ENCODE data around the gene ZNF385B. TPM values are rescaled to one million over a fixed set of nuclear protein-coding genes. Genes with fewer than 3 reads are reported as not detected.

Gene ZNF385B
- total RNA-seq, 1 experiment from 2014 or later = 9.3 TPM

- Histone ChIP-seq H3K27ac (ENCODE audit: low read depth, low read length) (no peak overlapping the region), H3K4me3 (replicated peaks in 1 of 2; ENCODE audit: low read depth in 1 of 2, low read length in 2 of 2) (no peak overlapping the region), H3K27me3 (ENCODE audit: insufficient read depth, low read length) (no peaks in the 10 kb centered on the region), H3K9ac (ENCODE audit: low read length) (no peak overlapping the region), H3K4me1 (ENCODE audit: control insufficient read depth in 1 of 2, insufficient read depth in 2 of 2, low read length in 2 of 2) (no peaks in the 10 kb centered on the region), H3K9me2 (ENCODE audit: insufficient read depth) (no peaks in the 10 kb centered on the region), H3K36me3 (ENCODE audit: control insufficient read depth in 1 of 2, insufficient read depth in 2 of 2, low read length in 2 of 2) (no peaks in the 10 kb centered on the region), H3K4me2 (ENCODE audit: low read length) (no peak overlapping the region), H4K20me1 (ENCODE audit: insufficient read depth) (no peaks in the 10 kb centered on the region), H3K79me2 (ENCODE audit: insufficient read depth, low read length) (no peaks in the 10 kb centered on the region), H3K9me3 (ENCODE audit: control insufficient read depth in 1 of 2, insufficient read depth in 1 of 2, low read depth in 1 of 2, low read length in 2 of 2) (no peaks in the 10 kb centered on the region), H2AFZ (ENCODE audit: low read depth, low read length, poor library complexity, severe bottlenecking) (no peak overlapping the region)
- ChIA-PET RAD21 (ENCODE audit: low non-redundant PET in 1 of 2, low total read pairs in 2 of 2, uncharacterized antibody in 2 of 2, unreplicated experiment in 2 of 2) (no interaction called here), POLR2A (no interaction called here), CTCF (no interaction called here)
- no TSS peak for BruUV-seq (replicated peaks)
- intact Hi-C loops (cut with micrococcal nuclease) = no loop called here
- no peak for DNase-seq (ENCODE audit: low read depth, low spot score)
- TF ChIP-seq SRF (IDR thresholded peaks at IDR 0.05; ENCODE audit: low read depth) = no peak
- TF ChIP-seq, protein P1, sequence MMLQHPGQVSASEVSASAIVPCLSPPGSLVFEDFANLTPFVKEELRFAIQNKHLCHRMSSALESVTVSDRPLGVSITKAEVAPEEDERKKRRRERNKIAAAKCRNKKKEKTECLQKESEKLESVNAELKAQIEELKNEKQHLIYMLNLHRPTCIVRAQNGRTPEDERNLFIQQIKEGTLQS (IDR thresholded peaks at IDR 0.05) = no peak
- no peak for TF ChIP-seq POLR2AphosphoS5 (IDR thresholded peaks at IDR 0.05; ENCODE audit: low read depth, low read length)
- TF ChIP-seq SP1 (IDR thresholded peaks at IDR 0.05; ENCODE audit: low read depth) = no peak
- ATAC-seq = no peak
These were observed 248.7 kb downstream of the ZNF385B start for GRCh38 chr2:179612591-179613298.

GRCh38 chr2:179612108-179612507, 249.3 kb downstream of the ZNF385B start:
- Histone ChIP-seq H3K27ac (ENCODE audit: low read depth, low read length) (no peak overlapping the region), H3K4me1 (ENCODE audit: control insufficient read depth in 1 of 2, insufficient read depth in 2 of 2, low read length in 2 of 2) (no peaks in the 10 kb centered on the region), H3K79me2 (ENCODE audit: insufficient read depth, low read length) (no peaks in the 10 kb centered on the region), H3K36me3 (ENCODE audit: control insufficient read depth in 1 of 2, insufficient read depth in 2 of 2, low read length in 2 of 2) (no peaks in the 10 kb centered on the region), H3K9me3 (ENCODE audit: control insufficient read depth in 1 of 2, insufficient read depth in 1 of 2, low read depth in 1 of 2, low read length in 2 of 2) (no peaks in the 10 kb centered on the region), H4K20me1 (ENCODE audit: insufficient read depth) (no peaks in the 10 kb centered on the region), H3K4me2 (ENCODE audit: low read length) (no peak overlapping the region), H3K27me3 (ENCODE audit: insufficient read depth, low read length) (no peaks in the 10 kb centered on the region), H3K9ac (ENCODE audit: low read length) (no peak overlapping the region), H2AFZ (ENCODE audit: low read depth, low read length, poor library complexity, severe bottlenecking) (no peak overlapping the region), H3K4me3 (replicated peaks in 1 of 2; ENCODE audit: low read depth in 1 of 2, low read length in 2 of 2) (no peak overlapping the region), H3K9me2 (ENCODE audit: insufficient read depth) (no peaks in the 10 kb centered on the region)
- BruUV-seq (replicated peaks) = no TSS peak
- ChIA-PET RAD21 (ENCODE audit: low non-redundant PET in 1 of 2, low total read pairs in 2 of 2, uncharacterized antibody in 2 of 2, unreplicated experiment in 2 of 2) (no interaction called here), POLR2A (no interaction called here), CTCF (no interaction called here)
- DNase-seq (ENCODE audit: low read depth, low spot score) = no peak
- intact Hi-C loops (cut with micrococcal nuclease) = no loop called here
- ATAC-seq = no peak
- TF ChIP-seq JUND (IDR thresholded peaks at IDR 0.05) (no peak), EGR1 (IDR thresholded peaks at IDR 0.05; ENCODE audit: low read depth) (no peak), SP1 (IDR thresholded peaks at IDR 0.05; ENCODE audit: low read depth) (no peak), EZH2phosphoT487 (IDR thresholded peaks at IDR 0.05; ENCODE audit: borderline replicate concordance) (no peak), YY1 (IDR thresholded peaks at IDR 0.05; ENCODE audit: extremely low read depth, insufficient replicate concordance, low read depth, low read length) (no peak), ZFX (IDR thresholded peaks at IDR 0.05) (no peak), REST (IDR thresholded peaks at IDR 0.05; ENCODE audit: low read depth) (no peak), SIN3A (IDR thresholded peaks at IDR 0.05; ENCODE audit: low read depth) (no peak), EZH2 (IDR thresholded peaks at IDR 0.05) (no peak)
- TF ChIP-seq, protein P2, sequence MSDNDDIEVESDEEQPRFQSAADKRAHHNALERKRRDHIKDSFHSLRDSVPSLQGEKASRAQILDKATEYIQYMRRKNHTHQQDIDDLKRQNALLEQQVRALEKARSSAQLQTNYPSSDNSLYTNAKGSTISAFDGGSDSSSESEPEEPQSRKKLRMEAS (IDR thresholded peaks at IDR 0.05) = no peak
- TF ChIP-seq, protein P3, sequence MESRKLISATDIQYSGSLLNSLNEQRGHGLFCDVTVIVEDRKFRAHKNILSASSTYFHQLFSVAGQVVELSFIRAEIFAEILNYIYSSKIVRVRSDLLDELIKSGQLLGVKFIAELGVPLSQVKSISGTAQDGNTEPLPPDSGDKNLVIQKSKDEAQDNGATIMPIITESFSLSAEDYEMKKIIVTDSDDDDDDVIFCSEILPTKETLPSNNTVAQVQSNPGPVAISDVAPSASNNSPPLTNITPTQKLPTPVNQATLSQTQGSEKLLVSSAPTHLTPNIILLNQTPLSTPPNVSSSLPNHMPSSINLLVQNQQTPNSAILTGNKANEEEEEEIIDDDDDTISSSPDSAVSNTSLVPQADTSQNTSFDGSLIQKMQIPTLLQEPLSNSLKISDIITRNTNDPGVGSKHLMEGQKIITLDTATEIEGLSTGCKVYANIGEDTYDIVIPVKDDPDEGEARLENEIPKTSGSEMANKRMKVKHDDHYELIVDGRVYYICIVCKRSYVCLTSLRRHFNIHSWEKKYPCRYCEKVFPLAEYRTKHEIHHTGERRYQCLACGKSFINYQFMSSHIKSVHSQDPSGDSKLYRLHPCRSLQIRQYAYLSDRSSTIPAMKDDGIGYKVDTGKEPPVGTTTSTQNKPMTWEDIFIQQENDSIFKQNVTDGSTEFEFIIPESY (IDR thresholded peaks at IDR 0.05; ENCODE audit: extremely low read depth, insufficient replicate concordance, low read length) = no peak
- TF ChIP-seq, protein P1 (IDR thresholded peaks at IDR 0.05) = no peak

All from HCT116 (cell line).